ENCODE measurements around the gene TOMM7.

DNA sequence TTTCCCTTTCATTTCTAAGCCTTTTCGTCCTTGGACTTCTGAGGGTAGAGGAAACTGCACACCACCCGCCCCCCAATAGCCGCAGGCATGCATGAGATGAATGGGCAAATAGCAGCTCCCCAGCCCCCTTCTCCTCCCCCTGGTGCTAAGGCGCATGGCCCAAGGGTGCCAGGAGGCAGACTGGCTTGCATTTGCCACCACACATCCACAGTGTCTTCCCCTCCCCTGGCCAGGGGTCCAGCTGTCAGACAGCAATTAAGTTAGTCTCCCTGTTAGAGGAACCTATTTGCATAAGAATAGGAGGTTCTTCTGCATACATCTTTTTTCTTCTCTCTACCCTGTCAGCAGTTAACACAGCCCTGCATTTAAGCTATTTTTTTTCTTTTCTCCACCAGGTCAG, 20.2 kb downstream of the TOMM7 start:
- TF ChIP-seq EZH2phosphoT487 (IDR thresholded peaks at IDR 0.05; ENCODE audit: borderline replicate concordance, low read depth, low read length), result no peak
- TF ChIP-seq, protein P1, sequence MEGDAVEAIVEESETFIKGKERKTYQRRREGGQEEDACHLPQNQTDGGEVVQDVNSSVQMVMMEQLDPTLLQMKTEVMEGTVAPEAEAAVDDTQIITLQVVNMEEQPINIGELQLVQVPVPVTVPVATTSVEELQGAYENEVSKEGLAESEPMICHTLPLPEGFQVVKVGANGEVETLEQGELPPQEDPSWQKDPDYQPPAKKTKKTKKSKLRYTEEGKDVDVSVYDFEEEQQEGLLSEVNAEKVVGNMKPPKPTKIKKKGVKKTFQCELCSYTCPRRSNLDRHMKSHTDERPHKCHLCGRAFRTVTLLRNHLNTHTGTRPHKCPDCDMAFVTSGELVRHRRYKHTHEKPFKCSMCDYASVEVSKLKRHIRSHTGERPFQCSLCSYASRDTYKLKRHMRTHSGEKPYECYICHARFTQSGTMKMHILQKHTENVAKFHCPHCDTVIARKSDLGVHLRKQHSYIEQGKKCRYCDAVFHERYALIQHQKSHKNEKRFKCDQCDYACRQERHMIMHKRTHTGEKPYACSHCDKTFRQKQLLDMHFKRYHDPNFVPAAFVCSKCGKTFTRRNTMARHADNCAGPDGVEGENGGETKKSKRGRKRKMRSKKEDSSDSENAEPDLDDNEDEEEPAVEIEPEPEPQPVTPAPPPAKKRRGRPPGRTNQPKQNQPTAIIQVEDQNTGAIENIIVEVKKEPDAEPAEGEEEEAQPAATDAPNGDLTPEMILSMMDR (conservative IDR thresholded peaks at IDR 0.05; ENCODE audit: low read length), result no peak
